ENCODE measurements around the gene CYTIP.

DNA sequence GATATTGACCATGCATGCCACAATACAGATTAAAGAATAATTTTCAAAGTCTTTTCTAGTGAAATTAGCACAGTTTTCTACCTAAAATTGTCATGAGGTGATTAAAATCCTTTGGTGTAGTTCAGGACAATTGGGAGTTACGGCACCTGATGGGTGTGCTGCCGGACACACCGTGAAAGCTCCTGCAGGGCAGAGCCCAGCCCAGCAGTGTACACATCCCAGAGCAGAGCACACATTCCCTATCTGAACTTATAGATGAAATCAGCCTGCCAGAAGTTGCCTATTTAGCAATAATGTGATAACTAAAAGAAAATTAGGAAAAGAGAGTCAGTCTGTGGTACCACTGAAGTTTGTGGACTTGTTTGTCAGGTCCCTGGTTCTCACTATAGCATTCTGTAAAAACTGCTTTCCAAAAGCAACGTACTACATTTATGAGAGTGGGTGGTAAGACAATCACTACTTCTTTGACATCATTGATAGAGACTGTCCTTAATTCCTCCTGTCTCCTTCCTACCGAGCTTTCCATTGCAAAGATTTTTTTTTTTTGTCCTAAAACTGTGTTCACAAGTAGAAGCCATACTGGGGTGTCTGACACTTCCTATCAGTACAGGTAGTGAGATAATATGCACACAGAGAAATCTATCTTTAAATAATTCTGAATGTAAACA lies 3.4 kb downstream of the CYTIP start:
- TF ChIP-seq CTCF (IDR thresholded peaks at IDR 0.05) (no peak), EZH2 (IDR thresholded peaks at IDR 0.05) (no peak)
